HG03460 (cell line): ENCODE data around the gene ARID5A.
"Not testable (repeated sequence)": the region's sequence is repeated elsewhere in the genome, so short reads cannot be mapped to it uniquely, and the experiment has no call there.

ENCODE experiments used
- ATAC-seq: cut with Tn5 transposase; IDR thresholded peaks from one replicate; pipeline ENCODE4 v1.9.1; 2021; ENCODE audit not compliant: unreplicated experiment

The ARID5A gene

DNA sequence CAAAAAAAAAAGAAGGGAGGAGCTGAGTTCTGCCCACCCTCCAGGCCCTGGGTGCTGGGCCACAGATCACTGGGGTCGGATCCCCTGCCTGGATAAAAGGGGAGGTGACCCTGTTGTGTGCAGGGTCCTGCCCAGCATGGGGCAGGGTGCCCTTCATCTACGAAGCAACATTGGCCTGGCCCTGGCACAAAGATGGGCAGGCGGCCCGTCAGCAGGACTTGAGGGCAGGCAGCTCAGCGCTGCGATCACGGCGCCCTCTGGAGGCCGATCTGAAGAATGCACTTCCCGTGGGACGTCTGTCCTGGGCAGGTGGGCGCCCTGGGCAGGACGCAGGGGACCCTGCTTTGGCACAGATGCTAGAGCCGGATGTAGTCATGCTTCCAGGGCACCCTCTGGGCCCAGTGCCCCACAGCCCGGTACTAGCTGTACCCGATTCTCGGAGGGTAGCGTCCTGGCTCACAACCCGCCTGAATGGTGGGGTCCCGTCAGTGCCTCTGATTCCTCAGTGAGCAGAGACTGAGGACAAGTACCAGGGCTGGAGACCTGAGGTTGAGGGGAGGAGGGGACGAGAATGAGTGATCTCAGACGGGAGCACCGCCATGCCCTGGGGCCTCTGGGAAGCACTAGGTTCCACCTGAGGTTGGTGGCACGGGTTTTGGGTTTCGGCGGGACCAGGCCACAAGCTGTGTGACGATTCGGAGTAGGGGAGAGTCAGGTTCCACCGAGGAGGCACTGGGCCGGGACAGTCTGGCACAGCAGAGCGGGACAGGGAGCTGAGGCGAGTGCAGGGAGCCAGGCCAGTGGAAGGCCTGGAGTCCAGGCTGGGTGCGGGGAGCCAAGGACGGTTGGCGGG is 18.0 kb downstream of the ARID5A start:
- ATAC-seq: no peak

GRCh38 chr2:96555146-96555610 is 18.6 kb downstream of the ARID5A start:
- ATAC-seq: no peak

DNA sequence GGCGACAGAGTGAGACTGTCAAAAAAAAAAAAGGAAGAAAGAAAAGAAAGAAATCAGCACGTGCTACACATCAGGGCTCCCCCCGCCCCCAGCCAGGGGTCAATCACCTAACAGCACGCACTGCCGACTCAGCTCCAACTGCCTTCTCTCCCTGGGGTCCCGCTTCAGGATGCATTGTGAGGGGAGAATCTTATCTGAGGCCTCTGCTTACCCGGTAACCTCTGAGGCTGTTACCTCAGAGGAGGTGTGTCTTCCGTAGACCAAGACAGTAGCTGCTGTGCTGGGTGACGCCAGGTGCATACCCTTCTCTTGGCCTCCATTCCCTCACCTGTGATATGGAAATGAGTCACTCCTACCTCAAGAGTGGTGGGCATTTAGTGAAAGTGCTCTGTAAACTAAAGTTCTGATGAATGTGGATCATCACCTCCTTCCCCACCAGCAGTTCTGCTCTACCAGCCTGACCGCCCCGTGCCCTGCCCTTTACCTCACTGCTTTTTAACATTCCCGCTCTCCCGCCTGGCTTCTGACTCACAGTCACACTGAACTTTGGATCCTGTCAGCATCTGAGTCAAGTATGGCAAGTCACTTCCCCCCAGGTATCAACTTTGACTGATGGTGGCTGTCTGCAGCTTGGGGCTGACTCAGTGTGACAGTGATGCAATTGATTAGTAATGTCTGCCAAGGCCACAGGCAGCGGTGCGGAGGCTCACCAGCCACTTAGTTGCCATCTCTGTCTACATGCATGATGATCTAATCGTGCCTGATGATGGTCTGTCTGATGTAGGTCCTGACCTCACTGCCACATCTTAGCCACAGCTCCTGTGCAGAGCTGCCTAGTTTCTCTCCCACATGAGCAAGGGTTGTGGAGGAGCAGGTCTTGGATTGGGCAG is 20.1 kb downstream of the ARID5A start:
- no peak for ATAC-seq

- not testable (repeated sequence) for ATAC-seq
Measured at GRCh38 chr2:96557421-96557820, 20.9 kb downstream of the ARID5A start.

DNA sequence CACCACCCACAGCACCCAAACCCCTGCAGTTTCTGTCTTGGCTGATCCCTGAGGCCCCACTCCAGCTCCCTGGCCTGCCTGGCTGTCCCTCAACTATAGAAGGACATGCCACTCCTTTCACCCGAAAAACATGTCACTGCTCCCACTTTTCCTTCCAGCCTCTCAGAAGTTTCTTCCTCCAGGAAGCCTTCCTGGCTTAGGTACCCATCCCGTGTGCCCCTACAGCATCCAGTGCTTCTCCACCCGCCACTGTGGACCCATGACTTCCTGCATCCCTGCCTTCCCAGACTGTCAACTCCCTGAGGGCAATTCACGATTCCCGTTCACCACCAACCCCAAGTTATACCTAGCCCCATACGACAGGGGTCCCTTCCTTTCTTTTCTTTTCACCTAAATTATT is 21.5 kb downstream of the ARID5A start:
- no peak for ATAC-seq

GRCh38 chr2:96558485-96558884 is 21.9 kb downstream of the ARID5A start:
- ATAC-seq: no peak

GRCh38 chr2:96564026-96564425 is 27.5 kb downstream of the ARID5A start:
- no peak for ATAC-seq

GRCh38 chr2:96564563-96564962 is 28.0 kb downstream of the ARID5A start:
- no peak for ATAC-seq

- no peak for ATAC-seq
Measured at GRCh38 chr2:96565111-96565510, 28.6 kb downstream of the ARID5A start.

GRCh38 chr2:96568094-96568493 is 31.5 kb downstream of the ARID5A start:
- ATAC-seq: no peak

- no peak for ATAC-seq
Measured at GRCh38 chr2:96574364-96574763, 37.8 kb downstream of the ARID5A start.

GRCh38 chr2:96575785-96576456 is 39.4 kb downstream of the ARID5A start:
- no peak for ATAC-seq

GRCh38 chr2:96577501-96577900 is 40.9 kb downstream of the ARID5A start:
- ATAC-seq: no peak

GRCh38 chr2:96578731-96579130 is 42.2 kb downstream of the ARID5A start:
- no peak for ATAC-seq

DNA sequence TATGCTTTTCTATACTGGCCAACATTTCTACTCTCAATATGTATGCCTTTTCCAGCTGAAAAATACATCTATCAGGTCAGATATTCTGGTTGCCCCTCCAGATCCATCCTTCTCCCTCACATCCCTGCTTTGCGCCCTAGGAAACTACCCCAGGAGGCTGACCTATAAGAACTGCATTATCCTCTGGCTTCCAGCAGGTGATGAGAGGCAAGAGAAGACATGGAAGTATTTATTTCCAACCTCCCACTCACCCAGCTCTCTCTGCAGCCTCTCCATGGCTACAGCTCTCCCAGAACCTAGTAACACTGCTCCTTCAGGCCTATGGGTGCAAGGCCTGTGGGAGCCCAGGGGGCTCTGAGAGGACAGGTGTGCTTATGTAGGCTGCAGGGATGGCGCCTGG is 42.9 kb downstream of the ARID5A start:
- no peak for ATAC-seq

GRCh38 chr2:96580771-96581170 is 44.2 kb downstream of the ARID5A start:
- ATAC-seq: no peak

DNA sequence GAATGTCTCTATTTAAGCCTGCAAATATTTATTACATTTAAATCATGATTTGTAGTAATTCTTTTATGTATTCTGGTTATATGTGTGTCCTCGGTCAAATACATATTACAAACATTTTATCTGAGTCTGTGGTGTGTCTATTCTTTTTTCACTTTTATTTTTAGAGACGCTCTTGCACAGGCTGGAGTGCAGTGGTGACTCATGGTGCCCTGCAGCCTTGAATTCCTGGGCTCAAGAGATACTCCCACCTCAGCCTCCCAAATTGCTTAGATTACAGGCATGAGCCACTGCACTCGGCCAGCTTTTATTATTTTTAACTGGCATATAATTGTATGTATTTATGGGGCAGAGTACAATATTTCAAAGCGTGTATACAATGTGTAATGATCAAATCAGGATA is 47.5 kb downstream of the ARID5A start:
- ATAC-seq: no peak

GRCh38 chr2:96587843-96588242 is 51.3 kb downstream of the ARID5A start:
- ATAC-seq: no peak

GRCh38 chr2:96591054-96591453 is 54.5 kb downstream of the ARID5A start:
- ATAC-seq: no peak

GRCh38 chr2:96591494-96591893 is 54.9 kb downstream of the ARID5A start:
- no peak for ATAC-seq

DNA sequence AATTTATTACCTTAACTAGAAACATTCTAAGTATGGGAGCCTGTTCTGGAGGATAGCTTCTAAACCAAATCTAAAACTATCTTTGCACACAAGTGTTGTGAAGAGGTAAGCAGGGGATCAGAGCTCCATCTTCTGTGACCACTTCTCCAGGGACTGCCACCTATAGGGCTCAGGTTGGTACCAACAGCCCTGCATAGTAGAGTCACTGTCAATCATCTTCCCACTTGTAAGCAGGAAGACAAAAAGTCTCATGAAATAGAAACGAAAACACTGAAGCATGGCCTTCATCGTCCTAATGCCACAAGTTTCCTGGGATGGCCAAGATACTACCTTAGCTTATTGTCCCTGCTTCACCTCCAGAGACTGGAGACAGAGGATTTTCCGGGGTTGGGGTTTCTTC is 57.7 kb downstream of the ARID5A start:
- ATAC-seq: no peak
